Panc1 (cell line): ENCODE data around the gene REEP2. TPM values are rescaled to one million over a fixed set of nuclear protein-coding genes. Genes with fewer than 3 reads are reported as not detected.

Source experiments
- ATAC-seq: fragments of 200-7000 bp; cut with Tn5 transposase; 2 replicates; pipeline ENCODE4 v1.9.1; 2020; ENCODE audit warnings: mild to moderate bottlenecking, moderate library complexity
- BruUV-seq: library from RNA; stranded (reverse); fragments of 400-500 nt; replicated peaks from 2 replicates; lab custom pipeline; 2021; lab: Mats Ljungman, UMichigan
- CTCF ChIA-PET: fragments of 300-600 bp; sonication (Branson Sonifier 250); formaldehyde crosslinking; loops from one replicate; lab custom pipeline; 2022; ENCODE audit warnings: antibody characterized with exemption; lab: Charles Lee
- POLR2A ChIA-PET: fragments of 300-600 bp; sonication (Branson Sonifier 250); formaldehyde crosslinking; loops from one replicate; lab custom pipeline; 2022; ENCODE audit warnings: antibody characterized with exemption; lab: Charles Lee
- DNase-seq: peaks from one replicate; pipeline ENCODE4 v3.0.0-alpha.2; 2010; ENCODE audit warnings: low read depth, low spot score
- H3K27ac ChIP-seq: 2 replicates; pipeline ENCODE4 v1.5.1; 2011; ENCODE audit warnings: mild to moderate bottlenecking, low read length, inconsistent platforms
- H3K27me3 ChIP-seq: fragments of 200-500 bp; sonication (Bioruptor generic); 2 replicates; pipeline ENCODE4 v1.6.0; 2014; ENCODE audit warnings: low read length, inconsistent platforms; ENCODE audit not compliant: control insufficient read depth, insufficient read depth
- H3K36me3 ChIP-seq: fragments of 200-500 bp; sonication (Bioruptor generic); 2 replicates; pipeline ENCODE4 v1.5.1; 2014; ENCODE audit warnings: inconsistent platforms, mild to moderate bottlenecking, low read length, moderate library complexity; ENCODE audit not compliant: control insufficient read depth, insufficient read depth
- H3K4me1 ChIP-seq: 2 replicates; pipeline ENCODE4 v1.5.1; 2011; ENCODE audit warnings: inconsistent platforms, mild to moderate bottlenecking, low read length, moderate library complexity; ENCODE audit not compliant: control insufficient read depth, insufficient read depth
- H3K4me3 ChIP-seq, 2 experiments: 2 replicates each; pipeline ENCODE4 v1.5.1; 2011 to 2012; ENCODE audit warnings: low read depth in 2 of 2, low read length in 2 of 2, mild to moderate bottlenecking in 2 of 2, inconsistent platforms in 1 of 2, moderate library complexity in 1 of 2
- H3K9me3 ChIP-seq: fragments of 200-500 bp; sonication (Bioruptor generic); 2 replicates; pipeline ENCODE4 v1.5.1; 2014; ENCODE audit warnings: low read depth, mild to moderate bottlenecking, inconsistent platforms, low read length, moderate library complexity; ENCODE audit not compliant: control insufficient read depth, insufficient read depth
- CTCF ChIP-seq: fragments of 450-650 bp; IDR thresholded peaks from 2 replicates; pipeline ENCODE4 v1.5.1; 2017; ENCODE audit warnings: mild to moderate bottlenecking
- POLR2AphosphoS5 ChIP-seq: IDR thresholded peaks from 2 replicates; pipeline ENCODE4 v1.6.1; 2012; ENCODE audit warnings: mild to moderate bottlenecking, low read depth, low read length, moderate library complexity
- REST ChIP-seq, 2 experiments: IDR thresholded peaks; 2 replicates each; pipeline ENCODE4 v1.6.1; 2011 to 2012; ENCODE audit warnings: low read depth in 2 of 2, control low read depth in 1 of 2, low read length in 1 of 2, mild to moderate bottlenecking in 1 of 2, moderate library complexity in 1 of 2; ENCODE audit not compliant: insufficient read depth in 1 of 2
- SIN3A ChIP-seq: IDR thresholded peaks from 2 replicates; pipeline ENCODE4 v1.6.1; 2012; ENCODE audit warnings: low read depth, mild to moderate bottlenecking, low read length, moderate library complexity, borderline replicate concordance; ENCODE audit not compliant: insufficient read depth
- TCF7L2 ChIP-seq: IDR thresholded peaks from 2 replicates; pipeline ENCODE4 v1.6.1; 2011; ENCODE audit warnings: mild to moderate bottlenecking, low read depth, low read length, inconsistent platforms
- in situ Hi-C: cut with HindIII; loops from 2 replicates; pipeline ENCODE4 v1.10.0; 2016; ENCODE audit warnings: low sequenced_read_pairs, low pct_unique_long_range_greater_than_20kb
- intact Hi-C: fragments of 100-400 bp; cut with micrococcal nuclease; formaldehyde crosslinking; loops from one replicate; pipeline ENCODE4 v1.10.0; 2022; ENCODE audit not compliant: unreplicated experiment
- total RNA-seq: library from RNA; stranded (reverse); gene quantifications from one replicate; pipeline ENCODE4 v1.2.1, GENCODE V29; 2021; ENCODE audit not compliant: unreplicated experiment

REEP2 gene
- total RNA-seq, 1 experiment from 2014 or later, result 6.5 TPM

DNA sequence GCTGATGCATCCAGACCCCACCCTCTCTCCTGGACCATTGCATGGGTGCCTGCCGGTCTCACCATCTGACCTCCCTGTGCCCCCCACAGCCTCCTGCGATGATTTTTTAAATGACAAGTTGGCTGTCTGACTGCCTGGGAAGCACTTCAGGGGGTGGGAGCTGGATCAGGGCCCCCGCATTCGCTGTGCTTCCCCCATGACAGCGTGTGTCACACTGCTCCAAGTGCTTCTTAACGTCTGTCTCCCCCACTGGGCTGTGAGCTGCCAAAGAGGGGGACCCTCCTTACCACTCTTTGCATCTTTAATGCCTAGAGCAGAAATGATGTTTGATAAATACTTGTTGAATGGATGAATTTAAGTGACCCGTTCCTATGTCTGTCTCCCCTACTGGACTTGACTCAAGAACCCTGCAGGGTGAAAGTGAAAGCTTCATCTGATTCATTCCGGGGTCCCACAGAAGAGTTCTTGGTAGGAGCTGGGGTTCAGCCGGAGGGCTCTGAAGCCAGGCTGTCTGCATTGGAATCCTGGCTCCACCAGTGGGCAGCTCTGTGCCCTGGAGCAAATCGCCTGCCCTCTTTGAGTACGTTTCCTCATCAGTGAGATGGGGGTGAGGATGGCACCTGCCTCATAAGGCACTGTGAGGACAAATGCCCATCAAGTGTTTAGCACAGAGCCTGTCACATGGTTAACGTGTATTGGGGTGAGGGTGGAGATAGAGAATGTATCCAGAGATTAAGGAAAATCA, 18.8 kb downstream of the REEP2 start:
- no TSS peak for BruUV-seq
- intact Hi-C loops, result no loop called here

GRCh38 chr5:138458384-138458783, 19.5 kb downstream of the REEP2 start:
- intact Hi-C loops, result no loop called here
- BruUV-seq, result no TSS peak

More for the DNA sequence above, 18.8 kb downstream of the REEP2 start:
- Histone ChIP-seq H3K4me1 (no peaks in the 10 kb centered on the region; the same call in 1 of the 2 replicates), H3K27ac (no peak overlapping the region), H3K36me3 (no peaks in the 10 kb centered on the region), H3K9me3 (no peaks in the 10 kb centered on the region), H3K4me3 (no peak overlapping the region), H3K27me3 (no peaks in the 10 kb centered on the region)
- DNase-seq (no peak), ATAC-seq (no peak)
- in situ Hi-C loops, result no loop called here
- POLR2A ChIA-PET, result interaction anchor here (0.6 kb wide), 1 partner anchor 176 kb away, joined by 5 read pairs; no protein-coding TSS in a partner anchor
- CTCF ChIA-PET, result no interaction called here
- TF ChIP-seq REST (IDR thresholded peaks at IDR 0.05; ENCODE audit: insufficient read depth in 1 of 2, low read depth in 2 of 2, low read length in 1 of 2) (no peak), POLR2AphosphoS5 (no peak), CTCF (no peak), SIN3A (no peak), TCF7L2 (no peak)

More at GRCh38 chr5:138458384-138458783, 19.5 kb downstream of the REEP2 start:
- Histone ChIP-seq H3K4me3 (no peak overlapping the region), H3K9me3 (no peaks in the 10 kb centered on the region), H3K4me1 (peaks cover 2% of the 10 kb centered on the region; the same call in 1 of the 2 replicates), H3K27me3 (no peaks in the 10 kb centered on the region), H3K36me3 (no peaks in the 10 kb centered on the region), H3K27ac (no peak overlapping the region)
- DNase-seq (no peak), ATAC-seq (no peak)
- ChIA-PET CTCF (no interaction called here), POLR2A (interaction anchor here (0.6 kb wide), 1 partner anchor 60 kb away, joined by 3 read pairs; no protein-coding TSS in a partner anchor)
- in situ Hi-C loops, result no loop called here
- no peak for TF ChIP-seq CTCF
- no peak for TF ChIP-seq TCF7L2
- TF ChIP-seq POLR2AphosphoS5, result no peak
- no peak for TF ChIP-seq SIN3A
- no peak for TF ChIP-seq REST (IDR thresholded peaks at IDR 0.05; ENCODE audit: insufficient read depth in 1 of 2, low read depth in 2 of 2, low read length in 1 of 2)
